ENCODE measurements around the gene PIEZO2. TPM values are rescaled to one million over a fixed set of nuclear protein-coding genes. Genes with fewer than 3 reads are reported as not detected.

The PIEZO2 gene
- polyA plus RNA-seq, 1 experiment = 2.8 TPM

- ChIA-PET POLR2A (no interaction called here), CTCF (interaction anchor here (1.3 to 2.1 kb wide), 3 partner anchors 226 to 743 kb away, joined by 3 to 13 read pairs (median 3); no protein-coding TSS in a partner anchor)
- H3K27me3 ChIP-seq (ENCODE audit: control insufficient read depth, insufficient read depth, low read length) = no peaks in the 10 kb centered on the region
- no peak overlapping the region for H3K27ac ChIP-seq (ENCODE audit: low read depth, low read length)
- H3K4me3 ChIP-seq (ENCODE audit: low read depth, low read length) = no peak overlapping the region
- TF ChIP-seq CTCF (IDR thresholded peaks at IDR 0.05; ENCODE audit: low read depth, low read length) = no peak
- DNase-seq (ENCODE audit: low read depth, low spot score) = no peak
- H3K9me3 ChIP-seq (ENCODE audit: control insufficient read depth, insufficient read depth, low read length) = no peaks in the 10 kb centered on the region
These were observed 363.6 kb downstream of the PIEZO2 start for GRCh38 chr18:10785798-10786197.

GRCh38 chr18:10784596-10785202, 364.7 kb downstream of the PIEZO2 start:
- ChIA-PET POLR2A (no interaction called here), CTCF (interaction anchor here (2.1 kb wide), 1 partner anchor 370 kb away, joined by 13 read pairs; no protein-coding TSS in a partner anchor)
- no peak for TF ChIP-seq CTCF (IDR thresholded peaks at IDR 0.05; ENCODE audit: low read depth, low read length)
- no peak overlapping the region for H3K27ac ChIP-seq (ENCODE audit: low read depth, low read length)
- H3K9me3 ChIP-seq (ENCODE audit: control insufficient read depth, insufficient read depth, low read length) = no peaks in the 10 kb centered on the region
- no peaks in the 10 kb centered on the region for H3K27me3 ChIP-seq (ENCODE audit: control insufficient read depth, insufficient read depth, low read length)
- no peak overlapping the region for H3K4me3 ChIP-seq (ENCODE audit: low read depth, low read length)
- no peak for DNase-seq (ENCODE audit: low read depth, low spot score)

- Histone ChIP-seq H3K27ac (ENCODE audit: low read depth, low read length) (no peak overlapping the region), H3K9me3 (ENCODE audit: control insufficient read depth, insufficient read depth, low read length) (no peaks in the 10 kb centered on the region), H3K27me3 (ENCODE audit: control insufficient read depth, insufficient read depth, low read length) (no peaks in the 10 kb centered on the region), H3K4me3 (ENCODE audit: low read depth, low read length) (no peak overlapping the region)
- POLR2A ChIA-PET = no interaction called here
- no peak for DNase-seq (ENCODE audit: low read depth, low spot score)
- TF ChIP-seq CTCF (IDR thresholded peaks at IDR 0.05; ENCODE audit: low read depth, low read length) = no peak
- CTCF ChIA-PET = no interaction called here
These were observed 365.4 kb downstream of the PIEZO2 start for GRCh38 chr18:10783941-10784340.

GRCh38 chr18:10776493-10776892, 372.9 kb downstream of the PIEZO2 start:
- Histone ChIP-seq H3K9me3 (ENCODE audit: control insufficient read depth, insufficient read depth, low read length) (no peaks in the 10 kb centered on the region), H3K27ac (ENCODE audit: low read depth, low read length) (no peak overlapping the region), H3K27me3 (ENCODE audit: control insufficient read depth, insufficient read depth, low read length) (no peaks in the 10 kb centered on the region), H3K4me3 (ENCODE audit: low read depth, low read length) (no peak overlapping the region)
- no peak for DNase-seq (ENCODE audit: low read depth, low spot score)
- ChIA-PET POLR2A (no interaction called here), CTCF (interaction anchor here (0.6 kb wide), 1 partner anchor 9 kb away, joined by 4 read pairs; no protein-coding TSS in a partner anchor)
- no peak for TF ChIP-seq CTCF (IDR thresholded peaks at IDR 0.05; ENCODE audit: low read depth, low read length)

- ChIA-PET CTCF (no interaction called here), POLR2A (no interaction called here)
- no peak for TF ChIP-seq CTCF (IDR thresholded peaks at IDR 0.05; ENCODE audit: low read depth, low read length)
- DNase-seq (ENCODE audit: low read depth, low spot score) = no peak
- no peak overlapping the region for H3K27ac ChIP-seq (ENCODE audit: low read depth, low read length)
- H3K27me3 ChIP-seq (ENCODE audit: control insufficient read depth, insufficient read depth, low read length) = no peaks in the 10 kb centered on the region
- H3K9me3 ChIP-seq (ENCODE audit: control insufficient read depth, insufficient read depth, low read length) = no peaks in the 10 kb centered on the region
- H3K4me3 ChIP-seq (ENCODE audit: low read depth, low read length) = no peak overlapping the region
These were observed 374.3 kb downstream of the PIEZO2 start for GRCh38 chr18:10775026-10775425.
